OCI-LY3 (cell line): Measurements from ENCODE around the gene COL4A1.

Experiments
- EZH2phosphoT487 ChIP-seq: fragments of 200-600 bp; shearing (Covaris generic); IDR thresholded peaks from 2 replicates; pipeline ENCODE4 v1.6.1; 2018; ENCODE audit warnings: antibody characterized with exemption, mixed run types, low read depth
- TF ChIP-seq, protein P1 (sequence below): fragments of 200-600, 300-600 bp; sonication (generic); IDR thresholded peaks from 2 replicates; pipeline ENCODE4 v1.5.1; 2014; ENCODE audit warnings: antibody characterized with exemption, low read length, low read depth

DNA sequence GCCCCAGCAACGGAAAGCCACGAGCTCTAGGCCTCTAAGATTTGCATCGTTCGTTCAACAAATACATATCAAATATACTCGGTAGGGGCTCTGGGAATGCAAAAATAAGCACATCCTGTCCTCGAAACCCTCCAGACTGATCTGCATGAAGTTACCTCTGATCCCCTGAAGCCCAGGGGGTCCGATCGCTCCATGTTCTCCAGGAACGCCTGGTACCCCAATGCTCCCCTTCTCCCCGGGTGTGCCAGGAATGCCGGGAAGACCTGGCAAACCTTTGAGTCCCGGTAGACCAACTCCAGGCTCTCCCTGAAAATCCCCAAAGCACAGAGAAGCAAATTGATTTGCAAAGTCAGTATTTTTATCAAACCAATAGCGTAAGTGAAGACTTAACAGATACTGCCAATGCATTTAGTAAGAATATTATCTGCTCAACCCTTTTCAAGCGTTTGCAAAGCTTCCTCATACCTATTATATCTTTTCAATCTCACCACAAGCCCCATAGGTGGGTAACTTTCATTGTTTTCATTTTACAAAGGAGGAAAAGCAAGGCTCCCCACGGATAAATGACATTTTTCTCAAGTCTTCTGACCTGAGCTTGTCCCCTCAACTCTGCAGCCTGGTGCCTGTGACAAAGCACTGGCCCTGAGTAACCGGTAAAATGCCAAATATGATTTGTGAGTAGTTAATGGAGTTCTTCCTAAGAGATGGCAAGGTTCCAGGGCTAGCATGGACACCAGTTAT lies 127.7 kb downstream of the COL4A1 start:
- TF ChIP-seq, protein P1, sequence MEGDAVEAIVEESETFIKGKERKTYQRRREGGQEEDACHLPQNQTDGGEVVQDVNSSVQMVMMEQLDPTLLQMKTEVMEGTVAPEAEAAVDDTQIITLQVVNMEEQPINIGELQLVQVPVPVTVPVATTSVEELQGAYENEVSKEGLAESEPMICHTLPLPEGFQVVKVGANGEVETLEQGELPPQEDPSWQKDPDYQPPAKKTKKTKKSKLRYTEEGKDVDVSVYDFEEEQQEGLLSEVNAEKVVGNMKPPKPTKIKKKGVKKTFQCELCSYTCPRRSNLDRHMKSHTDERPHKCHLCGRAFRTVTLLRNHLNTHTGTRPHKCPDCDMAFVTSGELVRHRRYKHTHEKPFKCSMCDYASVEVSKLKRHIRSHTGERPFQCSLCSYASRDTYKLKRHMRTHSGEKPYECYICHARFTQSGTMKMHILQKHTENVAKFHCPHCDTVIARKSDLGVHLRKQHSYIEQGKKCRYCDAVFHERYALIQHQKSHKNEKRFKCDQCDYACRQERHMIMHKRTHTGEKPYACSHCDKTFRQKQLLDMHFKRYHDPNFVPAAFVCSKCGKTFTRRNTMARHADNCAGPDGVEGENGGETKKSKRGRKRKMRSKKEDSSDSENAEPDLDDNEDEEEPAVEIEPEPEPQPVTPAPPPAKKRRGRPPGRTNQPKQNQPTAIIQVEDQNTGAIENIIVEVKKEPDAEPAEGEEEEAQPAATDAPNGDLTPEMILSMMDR = no peak
- TF ChIP-seq EZH2phosphoT487 = no peak
